Epithelial cell of esophagus (primary cell): ENCODE measurements around the gene PFDN4.
"Not testable (repeated sequence)": the region's sequence is repeated elsewhere in the genome, so short reads cannot be mapped to it uniquely, and the experiment has no call there.

Experiments used
- DNase-seq: peaks from one replicate; pipeline ENCODE4 v3.0.0; 2010; ENCODE audit warnings: low read depth
- H3K4me3 ChIP-seq: 2 replicates; pipeline ENCODE4 v1.5.1; 2011; ENCODE audit warnings: mild to moderate bottlenecking, low read length, control low read depth
- TF ChIP-seq, protein P1 (sequence below): IDR thresholded peaks from 2 replicates; pipeline ENCODE4 v1.5.1; 2011; ENCODE audit warnings: low read depth, mild to moderate bottlenecking, low read length, control low read depth, inconsistent platforms; ENCODE audit not compliant: insufficient read depth; ENCODE audit errors: missing control alignments

The PFDN4 gene

DNA sequence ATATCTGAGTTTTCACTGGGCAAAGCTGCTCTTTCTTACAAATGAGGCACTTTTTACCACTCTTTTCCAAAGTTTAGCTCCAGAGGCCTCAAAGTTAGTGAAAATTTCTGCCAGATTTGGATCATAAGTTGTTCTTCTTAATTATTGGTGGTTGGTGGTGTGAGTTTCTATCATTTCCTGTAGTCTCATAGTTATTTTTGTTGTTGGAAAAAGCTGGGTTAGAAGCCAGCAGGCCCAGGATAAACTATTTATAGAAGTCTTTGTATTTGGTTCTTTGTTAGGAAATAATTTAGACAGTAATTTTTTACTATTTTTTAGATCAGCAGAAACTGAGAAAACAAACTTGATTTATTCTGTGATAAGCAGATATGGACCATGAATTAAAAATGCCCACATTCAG lies 10.6 kb downstream of the PFDN4 start:
- H3K4me3 ChIP-seq: no peak overlapping the region
- TF ChIP-seq, protein P1, sequence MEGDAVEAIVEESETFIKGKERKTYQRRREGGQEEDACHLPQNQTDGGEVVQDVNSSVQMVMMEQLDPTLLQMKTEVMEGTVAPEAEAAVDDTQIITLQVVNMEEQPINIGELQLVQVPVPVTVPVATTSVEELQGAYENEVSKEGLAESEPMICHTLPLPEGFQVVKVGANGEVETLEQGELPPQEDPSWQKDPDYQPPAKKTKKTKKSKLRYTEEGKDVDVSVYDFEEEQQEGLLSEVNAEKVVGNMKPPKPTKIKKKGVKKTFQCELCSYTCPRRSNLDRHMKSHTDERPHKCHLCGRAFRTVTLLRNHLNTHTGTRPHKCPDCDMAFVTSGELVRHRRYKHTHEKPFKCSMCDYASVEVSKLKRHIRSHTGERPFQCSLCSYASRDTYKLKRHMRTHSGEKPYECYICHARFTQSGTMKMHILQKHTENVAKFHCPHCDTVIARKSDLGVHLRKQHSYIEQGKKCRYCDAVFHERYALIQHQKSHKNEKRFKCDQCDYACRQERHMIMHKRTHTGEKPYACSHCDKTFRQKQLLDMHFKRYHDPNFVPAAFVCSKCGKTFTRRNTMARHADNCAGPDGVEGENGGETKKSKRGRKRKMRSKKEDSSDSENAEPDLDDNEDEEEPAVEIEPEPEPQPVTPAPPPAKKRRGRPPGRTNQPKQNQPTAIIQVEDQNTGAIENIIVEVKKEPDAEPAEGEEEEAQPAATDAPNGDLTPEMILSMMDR: no peak
- DNase-seq: no peak

- no peak overlapping the region for H3K4me3 ChIP-seq
- TF ChIP-seq, protein P1: peak; percentile 56
- DNase-seq: peak; percentile 61
These were observed 12.0 kb downstream of the PFDN4 start for GRCh38 chr20:54219751-54220426.

DNA sequence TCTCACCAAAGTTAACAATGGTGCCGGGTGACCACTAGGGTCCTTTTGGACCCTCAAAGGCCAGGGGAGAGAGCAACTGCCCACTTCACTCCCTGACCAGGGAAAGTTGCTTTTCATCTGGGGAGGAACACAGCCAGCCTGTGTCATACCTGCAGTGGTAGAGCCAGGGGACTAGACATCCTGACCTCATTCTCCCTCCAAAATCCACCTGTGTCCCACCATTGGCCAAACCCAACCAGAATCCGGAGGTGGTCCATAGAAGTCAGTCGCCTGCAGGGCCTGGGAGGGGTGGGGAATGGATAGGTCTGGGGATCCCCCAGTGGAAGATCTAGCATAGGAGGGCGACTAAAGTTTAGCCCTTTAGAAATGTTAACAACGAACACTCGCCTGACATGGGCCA lies 12.8 kb downstream of the PFDN4 start:
- TF ChIP-seq, protein P1: no peak
- no peak overlapping the region for H3K4me3 ChIP-seq
- DNase-seq: no peak

DNA sequence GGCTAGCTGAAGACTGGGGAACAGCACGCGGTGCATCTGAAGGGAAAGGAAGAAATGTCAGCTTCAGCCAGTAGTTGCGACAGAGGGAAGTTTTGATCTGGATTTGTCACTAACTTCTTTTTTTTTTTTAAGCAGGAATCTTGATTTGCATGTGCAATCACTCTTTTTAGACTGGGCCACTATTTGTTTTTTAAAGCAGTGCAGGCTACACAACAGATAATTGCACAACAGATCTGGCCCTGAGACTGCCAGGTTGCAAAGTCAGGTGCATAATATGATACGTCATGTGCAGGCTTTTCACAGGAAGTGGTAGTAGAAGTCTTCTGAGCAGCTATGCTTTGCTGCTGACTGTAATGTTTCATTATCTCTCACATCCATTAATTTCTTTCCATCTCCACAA lies 13.5 kb downstream of the PFDN4 start:
- peak; percentile 69 for DNase-seq
- H3K4me3 ChIP-seq: no peak overlapping the region
- TF ChIP-seq, protein P1: no peak

- H3K4me3 ChIP-seq: no peak overlapping the region
- DNase-seq: no peak
- TF ChIP-seq, protein P1: no peak
These were observed 14.4 kb downstream of the PFDN4 start for GRCh38 chr20:54221996-54222890.

GRCh38 chr20:54223285-54223684 lies 15.4 kb downstream of the PFDN4 start:
- H3K4me3 ChIP-seq: no peak overlapping the region
- TF ChIP-seq, protein P1: no peak
- no peak for DNase-seq

GRCh38 chr20:54223751-54224150 lies 15.9 kb downstream of the PFDN4 start:
- DNase-seq: peak; percentile 13
- no peak overlapping the region for H3K4me3 ChIP-seq
- TF ChIP-seq, protein P1: no peak

DNA sequence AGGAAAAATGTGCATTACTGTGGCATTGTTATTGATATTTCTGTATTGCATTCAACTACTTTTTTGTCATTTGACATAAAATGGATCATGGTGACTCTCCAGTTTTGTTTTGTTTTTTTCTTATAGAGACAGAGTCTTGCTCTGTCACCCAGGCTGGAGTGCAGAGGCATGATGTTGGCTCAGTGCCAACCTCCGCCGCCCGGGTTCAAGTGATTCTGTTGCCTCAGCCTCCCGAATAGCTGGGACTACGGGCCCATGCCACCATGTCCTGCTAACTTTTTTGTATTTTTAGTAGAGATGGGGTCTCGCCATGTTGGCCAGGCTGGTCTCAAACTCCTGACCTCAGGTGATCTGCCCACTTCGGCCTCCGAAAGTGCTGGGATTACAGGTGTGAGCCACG lies 16.8 kb downstream of the PFDN4 start:
- not testable (repeated sequence) for DNase-seq, H3K4me3 ChIP-seq
